Epithelial cell of proximal tubule (primary cell): Measurements from ENCODE around the gene POU2AF1. TPM values are rescaled to one million over a fixed set of nuclear protein-coding genes. Genes with fewer than 3 reads are reported as not detected.

ENCODE experiments used
- DNase-seq: peaks from one replicate; pipeline ENCODE4 v3.0.0-alpha.2; 2011; ENCODE audit warnings: low read depth
- H3K4me3 ChIP-seq: 2 replicates; pipeline ENCODE4 v1.5.1; 2011; ENCODE audit warnings: low read depth, mild to moderate bottlenecking, low read length
- total RNA-seq: library from RNA; depleted of rRNA; stranded (reverse); fragments of >200 nt; gene quantifications from 2 replicates; pipeline ENCODE4 v1.2.3, GENCODE V29; 2015
- TF ChIP-seq, protein P1 (sequence below): conservative IDR thresholded peaks from 2 replicates; pipeline ENCODE4 v1.5.1; 2012; ENCODE audit warnings: low read depth, mild to moderate bottlenecking, low read length

The POU2AF1 gene
- total RNA-seq, 1 donor from 2014 or later: not detected

DNA sequence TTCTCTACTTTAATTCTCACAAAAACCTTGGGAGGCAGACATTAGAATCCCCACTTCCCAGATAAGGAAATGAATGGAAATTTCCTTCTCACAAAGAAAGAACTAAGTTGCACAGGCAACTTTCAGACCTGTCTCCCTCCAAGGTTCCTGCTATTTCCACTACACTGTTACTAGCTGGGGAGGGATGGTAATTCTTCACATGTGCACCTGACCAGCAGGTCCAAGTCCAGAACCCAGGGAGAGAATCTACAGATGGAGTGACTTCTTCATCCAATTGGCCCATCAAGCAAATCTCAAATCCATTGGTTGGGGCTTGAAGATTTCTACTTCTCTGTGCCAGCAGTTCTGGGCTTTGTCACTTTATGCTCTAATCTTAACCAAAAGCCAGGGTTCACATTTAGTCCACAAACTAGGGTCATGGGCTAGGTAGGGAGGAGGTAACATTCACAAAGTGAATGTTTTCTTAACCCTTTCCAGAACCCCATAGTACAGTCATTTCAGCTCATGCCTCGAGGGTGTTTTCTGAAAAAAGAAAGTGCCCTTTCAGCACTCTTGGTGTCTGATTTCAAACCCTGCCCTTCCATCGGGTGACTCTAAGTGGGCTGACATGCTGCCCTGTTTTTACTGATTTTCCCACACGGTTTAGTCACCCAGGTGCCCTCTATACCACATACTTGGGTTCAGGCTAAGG, 2.7 kb downstream of the POU2AF1 start:
- no peak for DNase-seq
- H3K4me3 ChIP-seq: no peak overlapping the region
- TF ChIP-seq, protein P1, sequence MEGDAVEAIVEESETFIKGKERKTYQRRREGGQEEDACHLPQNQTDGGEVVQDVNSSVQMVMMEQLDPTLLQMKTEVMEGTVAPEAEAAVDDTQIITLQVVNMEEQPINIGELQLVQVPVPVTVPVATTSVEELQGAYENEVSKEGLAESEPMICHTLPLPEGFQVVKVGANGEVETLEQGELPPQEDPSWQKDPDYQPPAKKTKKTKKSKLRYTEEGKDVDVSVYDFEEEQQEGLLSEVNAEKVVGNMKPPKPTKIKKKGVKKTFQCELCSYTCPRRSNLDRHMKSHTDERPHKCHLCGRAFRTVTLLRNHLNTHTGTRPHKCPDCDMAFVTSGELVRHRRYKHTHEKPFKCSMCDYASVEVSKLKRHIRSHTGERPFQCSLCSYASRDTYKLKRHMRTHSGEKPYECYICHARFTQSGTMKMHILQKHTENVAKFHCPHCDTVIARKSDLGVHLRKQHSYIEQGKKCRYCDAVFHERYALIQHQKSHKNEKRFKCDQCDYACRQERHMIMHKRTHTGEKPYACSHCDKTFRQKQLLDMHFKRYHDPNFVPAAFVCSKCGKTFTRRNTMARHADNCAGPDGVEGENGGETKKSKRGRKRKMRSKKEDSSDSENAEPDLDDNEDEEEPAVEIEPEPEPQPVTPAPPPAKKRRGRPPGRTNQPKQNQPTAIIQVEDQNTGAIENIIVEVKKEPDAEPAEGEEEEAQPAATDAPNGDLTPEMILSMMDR: no peak

DNA sequence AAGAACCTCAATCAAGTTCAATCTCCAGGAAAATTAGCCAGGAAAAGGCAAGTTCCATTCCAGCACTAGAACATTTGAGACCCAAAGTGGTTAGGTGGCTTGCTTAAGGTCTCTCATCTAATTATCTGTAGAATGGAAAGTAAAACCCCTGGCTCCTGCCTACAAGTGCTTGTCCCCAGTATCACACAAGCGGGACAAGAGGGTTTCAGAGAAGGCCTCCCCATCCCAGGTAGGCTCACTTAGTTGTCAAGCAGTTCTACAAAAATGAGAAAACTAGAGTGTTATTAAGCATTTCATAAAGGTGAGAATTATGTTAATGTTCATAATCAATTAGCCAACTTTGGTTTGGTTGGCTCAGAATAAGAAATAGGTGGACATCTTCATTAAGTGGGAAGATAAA, 5.5 kb downstream of the POU2AF1 start:
- H3K4me3 ChIP-seq: no peak overlapping the region
- TF ChIP-seq, protein P1: no peak
- DNase-seq: no peak

DNA sequence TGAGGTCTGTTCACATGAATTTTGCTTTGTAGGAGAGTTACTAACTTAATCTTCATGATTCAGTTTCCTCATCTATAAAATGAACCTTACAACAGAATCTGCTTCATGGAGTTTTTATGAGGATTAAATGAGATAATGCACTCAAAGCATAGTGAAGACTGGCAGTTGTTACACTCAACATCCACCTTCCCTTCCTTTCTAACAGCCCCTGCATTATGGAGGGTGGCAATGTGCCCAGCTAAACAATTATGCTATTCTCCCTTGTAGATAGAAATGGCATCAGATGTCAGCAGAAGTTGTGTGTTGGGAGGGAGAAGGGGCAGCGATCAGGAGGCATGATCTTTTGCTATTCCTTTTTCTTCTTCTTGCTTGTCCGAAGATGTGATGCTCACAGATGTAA, 6.5 kb downstream of the POU2AF1 start:
- H3K4me3 ChIP-seq: no peak overlapping the region
- TF ChIP-seq, protein P1: no peak
- DNase-seq: no peak

DNA sequence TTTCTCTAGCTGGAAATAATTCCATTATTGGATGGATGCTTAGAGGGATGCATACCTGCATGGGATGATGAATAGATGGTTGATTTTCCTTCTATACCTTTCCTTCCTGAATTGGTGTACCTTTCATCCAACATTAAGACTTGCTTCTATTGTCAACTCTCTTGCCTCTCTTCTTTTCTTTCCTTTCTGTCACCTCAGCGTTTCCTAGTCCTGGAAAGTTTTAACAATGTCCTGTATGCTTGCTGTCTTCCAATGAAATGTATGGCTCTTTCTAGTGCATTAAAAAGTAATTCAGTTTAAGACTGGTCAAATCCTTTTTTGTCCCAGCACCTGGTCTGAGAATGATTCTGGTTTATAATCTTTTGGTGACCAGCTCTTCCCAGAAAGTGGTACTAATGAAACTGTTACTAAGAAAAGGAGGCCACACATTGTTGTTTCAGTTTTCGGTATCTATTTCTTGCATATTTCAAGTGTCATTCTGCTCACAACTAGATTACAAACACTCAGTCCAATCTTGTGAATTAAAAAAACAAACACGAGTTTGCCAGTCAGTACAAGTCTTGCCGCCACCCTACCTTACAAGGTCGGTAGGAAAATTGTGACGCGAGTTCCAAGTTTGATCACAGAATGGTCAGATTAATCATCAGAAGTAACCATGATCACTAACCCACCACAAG, 8.0 kb downstream of the POU2AF1 start:
- no peak overlapping the region for H3K4me3 ChIP-seq
- TF ChIP-seq, protein P1: no peak
- no peak for DNase-seq

DNA sequence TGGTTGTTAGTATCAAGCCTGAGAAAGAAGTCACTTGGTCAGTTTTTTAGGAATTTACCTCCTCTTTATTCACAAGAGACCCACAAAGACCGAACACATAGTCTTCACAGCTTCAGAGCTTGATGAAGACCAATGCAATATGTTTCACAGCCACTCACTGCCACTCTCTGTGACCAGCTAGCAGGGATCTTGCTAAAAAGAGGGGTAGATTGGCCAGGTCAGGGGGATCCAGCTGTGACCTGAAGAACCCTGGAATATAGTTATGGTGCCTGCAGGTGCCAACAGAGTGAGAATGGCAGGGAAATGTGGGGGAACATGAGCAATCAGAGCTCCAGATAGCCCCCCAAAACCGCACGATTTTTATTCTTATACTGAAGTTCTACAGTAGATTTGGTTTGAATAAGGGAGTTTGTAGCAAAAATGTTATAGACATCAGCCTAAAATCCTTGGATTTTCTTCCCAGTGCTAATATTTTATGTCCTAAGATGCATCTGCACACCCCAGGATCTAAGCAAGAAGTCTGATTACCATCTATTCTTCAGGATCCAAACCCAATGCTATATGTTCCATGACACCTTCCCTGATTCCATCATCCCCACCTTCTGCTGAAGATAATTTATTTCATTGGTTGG, 8.7 kb downstream of the POU2AF1 start:
- DNase-seq: no peak
- H3K4me3 ChIP-seq: no peak overlapping the region
- TF ChIP-seq, protein P1: no peak

DNA sequence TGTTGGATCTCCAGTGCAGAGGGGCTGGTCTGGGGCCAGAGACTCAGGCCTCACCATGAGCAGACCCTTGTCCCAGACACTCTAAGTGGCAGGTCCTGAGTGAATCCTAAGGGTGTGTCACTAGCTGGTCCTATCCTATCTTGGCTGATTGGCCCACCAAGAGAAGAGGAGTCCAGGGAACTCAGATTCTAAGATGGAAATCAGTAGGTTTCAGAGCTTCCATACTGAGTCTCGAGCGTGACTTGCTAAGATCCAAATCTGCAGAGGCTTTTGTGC, 10.9 kb downstream of the POU2AF1 start:
- TF ChIP-seq, protein P1: no peak
- DNase-seq: no peak
- no peak overlapping the region for H3K4me3 ChIP-seq
